Activated CD4-positive, alpha-beta T cell treated with anti-CD3 and anti-CD28 coated beads, Interleukin-2, amount 50 U/mL, for 4 hours (primary cell): Measurements from ENCODE around the gene PKHD1.
"Not testable (repeated sequence)": the region's sequence is repeated elsewhere in the genome, so short reads cannot be mapped to it uniquely, and the experiment has no call there.

Source experiments
- DNase-seq, 2 experiments: peaks; one replicate each; pipeline ENCODE4 v3.0.0-alpha.2; 2020

Gene PKHD1

DNA sequence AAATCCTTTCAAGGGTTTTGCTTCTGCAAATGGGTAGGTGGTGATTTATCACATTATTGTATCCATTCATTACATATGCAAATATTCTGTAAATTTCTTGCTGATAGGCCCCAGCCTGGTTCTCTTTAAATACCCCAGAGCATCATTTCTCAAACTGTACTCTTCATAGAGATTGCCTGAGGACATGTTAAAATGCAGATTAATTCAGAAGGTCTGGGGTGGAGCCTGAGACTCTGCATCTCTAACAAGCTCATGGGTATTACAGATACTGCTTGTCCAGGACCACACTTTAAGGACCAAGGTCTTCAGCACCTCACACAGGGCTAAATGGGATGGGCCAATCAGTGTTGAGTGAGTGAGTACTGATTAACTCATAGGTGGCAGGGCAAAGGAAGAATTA lies 46.3 kb downstream of the PKHD1 start:
- DNase-seq = no peak

DNA sequence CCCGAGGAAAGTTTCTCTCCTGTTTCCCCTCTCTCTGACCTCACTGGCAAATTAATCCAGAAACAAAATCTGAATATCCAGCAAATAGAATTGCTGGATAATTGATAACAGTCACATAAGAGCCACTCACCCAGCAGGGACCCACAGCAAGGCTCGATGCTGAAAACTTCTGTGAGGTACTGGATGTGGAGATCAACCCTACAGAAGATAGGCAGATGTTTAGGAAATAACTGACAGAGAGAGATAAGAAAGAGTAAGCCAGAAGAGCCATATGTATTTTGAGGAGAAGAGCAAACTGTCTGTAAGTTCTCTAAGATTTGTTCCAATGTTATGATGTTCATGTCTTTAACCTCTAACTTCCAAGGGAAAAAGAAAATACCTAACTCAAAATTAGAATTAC lies 59.7 kb downstream of the PKHD1 start:
- DNase-seq = no peak

DNA sequence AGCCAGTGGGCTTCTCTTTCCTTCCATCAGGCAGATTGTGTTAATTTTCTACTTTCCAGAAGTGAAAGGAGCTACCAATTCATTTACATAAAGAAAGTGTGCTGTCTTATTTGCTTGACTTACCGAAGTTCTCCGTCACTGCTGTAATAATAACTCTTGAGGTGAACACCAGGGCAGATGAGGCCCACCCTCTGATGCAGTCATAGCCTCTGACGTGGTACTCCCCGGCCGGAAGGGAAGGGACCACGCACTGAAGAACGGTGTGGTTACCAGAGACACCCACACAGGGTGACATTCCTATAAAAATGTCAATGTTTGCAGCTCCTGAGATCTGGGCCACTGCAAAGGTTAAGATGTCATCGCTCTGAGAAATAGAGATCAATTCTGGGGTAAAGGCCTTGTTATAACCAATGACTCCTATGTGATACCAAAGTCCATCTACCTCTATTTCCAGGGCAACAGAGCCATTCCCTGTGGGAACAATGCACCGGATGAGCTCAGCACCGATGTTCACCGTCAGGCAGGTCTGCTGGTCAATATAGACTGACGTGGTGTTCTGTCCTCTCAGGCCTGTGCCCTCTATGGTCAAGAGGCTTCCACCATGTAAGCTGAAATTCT lies 62.9 kb downstream of the PKHD1 start:
- no peak for DNase-seq

DNA sequence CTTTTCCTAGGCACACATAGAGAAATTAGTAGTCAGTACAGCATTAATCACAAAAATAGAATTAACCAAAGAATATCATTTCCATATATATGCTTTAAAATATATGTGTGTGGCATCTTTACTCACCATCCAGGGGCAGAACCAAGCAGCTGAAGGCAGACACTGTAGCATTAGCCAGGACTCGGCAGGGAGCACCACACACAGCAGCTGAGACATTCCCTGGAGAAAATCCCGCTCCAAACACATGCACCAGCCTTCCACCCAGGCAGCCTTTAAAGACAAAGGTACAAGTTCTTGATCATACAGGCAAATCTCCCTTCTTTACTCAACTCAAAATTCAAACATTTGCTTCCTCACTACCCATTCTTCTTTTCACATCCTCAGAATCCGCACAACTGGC lies 64.7 kb downstream of the PKHD1 start:
- no peak for DNase-seq

GRCh38 chr6:52020945-52021570 lies 66.4 kb downstream of the PKHD1 start:
- no peak for DNase-seq

DNA sequence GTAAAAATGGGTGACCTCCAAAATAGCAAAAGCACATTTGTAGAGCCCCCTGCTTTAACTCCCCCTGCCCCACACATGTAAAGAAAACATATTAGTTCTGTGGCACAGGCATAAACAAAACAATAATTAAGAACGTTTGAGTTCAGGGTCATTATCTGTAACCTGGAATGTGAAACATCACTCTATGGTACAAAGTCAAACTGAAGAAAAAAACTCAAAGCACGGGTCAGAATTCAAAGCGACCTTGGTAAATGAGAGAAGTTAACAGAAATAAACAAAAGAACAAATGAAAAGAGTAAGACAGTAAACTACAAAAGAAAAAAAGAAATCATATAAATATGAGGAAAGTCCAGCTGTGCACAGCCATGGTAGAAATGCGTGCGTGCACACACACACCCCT lies 67.5 kb downstream of the PKHD1 start:
- no peak for DNase-seq

- no peak for DNase-seq
Measured at GRCh38 chr6:52019092-52019491, 68.3 kb downstream of the PKHD1 start.

- no peak for DNase-seq
Measured at GRCh38 chr6:52016915-52017748, 70.3 kb downstream of the PKHD1 start.

DNA sequence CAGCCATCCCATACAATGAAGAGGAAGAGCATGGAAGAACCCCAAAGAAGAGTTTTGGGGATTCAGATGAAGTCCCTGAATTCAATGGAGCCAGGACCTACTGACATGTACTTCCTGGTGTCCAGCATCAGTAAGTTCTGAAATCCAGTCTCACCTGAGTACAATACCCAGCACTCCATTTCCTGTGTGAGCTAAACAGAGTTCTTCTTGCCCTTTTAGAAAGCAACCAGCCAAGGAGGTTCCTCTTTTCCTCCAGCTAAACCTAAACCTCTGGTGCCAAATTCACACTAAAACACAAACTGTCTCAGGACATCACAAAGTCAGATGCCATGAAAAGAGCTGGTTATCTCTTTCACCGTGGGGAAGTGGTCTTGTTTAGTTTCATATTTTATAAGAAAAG lies 71.5 kb downstream of the PKHD1 start:
- no peak for DNase-seq

- DNase-seq = no peak
Measured at GRCh38 chr6:52014391-52014790, 73.0 kb downstream of the PKHD1 start.

DNA sequence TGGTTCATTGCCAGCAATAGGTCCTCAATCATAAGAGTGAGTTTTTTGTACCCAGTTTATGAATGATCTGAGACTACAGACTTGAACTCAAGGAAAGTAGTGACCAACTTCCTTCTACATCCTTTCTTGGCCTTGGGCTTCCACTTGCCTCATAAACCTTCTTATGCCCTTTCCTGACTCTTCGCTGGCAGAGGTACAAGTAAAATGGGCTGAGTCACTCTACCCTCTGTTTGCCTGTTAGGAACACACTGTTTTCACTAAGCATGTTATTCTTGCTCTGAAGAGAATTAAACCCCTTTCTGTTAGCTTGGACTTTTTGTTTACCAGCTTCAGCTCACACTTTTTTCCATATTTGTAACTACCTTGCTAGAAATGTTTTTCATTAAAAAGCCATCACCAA lies 74.4 kb downstream of the PKHD1 start:
- no peak for DNase-seq

DNA sequence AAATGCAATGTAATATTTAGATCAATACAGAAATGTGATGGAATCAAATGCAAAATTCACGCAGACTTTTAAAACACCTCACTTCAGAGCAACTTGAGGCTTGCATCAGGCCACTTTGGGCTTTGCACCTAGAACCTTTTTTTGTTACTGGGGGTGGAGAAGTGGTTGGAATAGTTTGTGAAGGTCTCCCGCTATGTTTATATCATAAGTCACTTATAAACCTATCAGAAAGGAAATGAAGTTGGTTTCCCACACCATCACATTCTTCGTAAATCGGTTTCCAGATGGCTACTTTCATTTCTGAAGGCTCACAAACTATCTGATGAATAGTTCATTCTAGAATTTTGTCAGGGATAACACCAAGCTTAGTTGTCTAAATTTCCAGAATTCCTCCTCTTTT lies 74.8 kb downstream of the PKHD1 start:
- DNase-seq = no peak

DNA sequence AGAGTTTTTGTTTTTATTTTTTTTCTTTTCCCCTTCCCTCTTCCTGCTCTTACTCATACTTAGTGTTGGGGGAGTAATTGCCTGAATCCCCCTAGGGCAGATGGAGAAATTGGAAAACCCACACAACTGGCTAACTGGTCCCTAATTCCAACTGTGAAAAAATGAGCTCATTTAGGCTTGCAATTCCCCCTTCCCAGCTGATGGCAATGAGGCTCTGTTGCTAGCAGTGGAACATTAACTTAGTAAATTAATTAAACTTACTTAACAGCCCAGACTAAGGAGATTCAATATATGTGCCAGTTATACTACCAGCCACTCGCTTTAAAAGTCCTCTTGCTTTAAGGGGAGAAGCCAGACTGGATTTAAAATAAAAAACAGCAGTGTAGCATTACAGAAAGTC lies 76.6 kb downstream of the PKHD1 start:
- DNase-seq = no peak

DNA sequence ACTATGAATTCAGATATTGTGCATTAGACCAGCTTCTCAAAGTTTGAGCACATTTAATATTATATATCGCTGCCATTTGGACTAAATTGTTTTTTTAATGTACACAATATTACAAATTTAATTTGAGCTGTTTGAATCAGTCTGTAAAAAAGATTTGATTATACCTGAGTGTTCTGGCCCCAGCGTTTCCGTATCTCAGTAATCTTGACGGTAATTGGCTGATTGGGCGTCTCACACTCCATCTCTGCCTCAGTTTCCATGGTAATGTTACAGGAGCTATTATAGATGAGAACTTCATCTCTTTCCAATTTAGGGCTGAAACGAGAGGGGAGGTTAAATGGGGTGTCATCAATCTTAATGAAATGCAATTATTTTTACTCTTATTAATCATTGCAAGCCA lies 77.3 kb downstream of the PKHD1 start:
- DNase-seq = no peak

GRCh38 chr6:52009466-52010140 lies 77.8 kb downstream of the PKHD1 start:
- no peak for DNase-seq

DNA sequence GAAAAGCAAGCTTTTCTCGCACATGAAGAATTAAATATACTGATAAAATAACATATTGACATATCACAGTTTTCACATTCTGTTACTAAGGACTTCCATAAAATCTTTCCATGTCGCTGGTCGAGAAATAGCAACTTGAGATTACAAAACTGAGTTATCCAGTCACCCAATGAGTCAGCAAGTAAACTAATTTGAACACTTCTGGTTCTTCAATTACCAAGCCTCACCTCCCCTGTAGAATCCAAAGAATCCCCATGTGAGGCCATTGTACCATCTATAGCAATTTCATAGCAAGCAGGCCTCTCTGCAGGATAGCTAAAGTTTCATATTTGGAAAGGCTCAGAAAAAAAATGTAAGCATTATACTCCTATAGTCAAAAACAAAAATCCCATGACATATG lies 87.3 kb downstream of the PKHD1 start:
- no peak for DNase-seq

GRCh38 chr6:51996296-51996947 lies 91.0 kb downstream of the PKHD1 start:
- DNase-seq = no peak

DNA sequence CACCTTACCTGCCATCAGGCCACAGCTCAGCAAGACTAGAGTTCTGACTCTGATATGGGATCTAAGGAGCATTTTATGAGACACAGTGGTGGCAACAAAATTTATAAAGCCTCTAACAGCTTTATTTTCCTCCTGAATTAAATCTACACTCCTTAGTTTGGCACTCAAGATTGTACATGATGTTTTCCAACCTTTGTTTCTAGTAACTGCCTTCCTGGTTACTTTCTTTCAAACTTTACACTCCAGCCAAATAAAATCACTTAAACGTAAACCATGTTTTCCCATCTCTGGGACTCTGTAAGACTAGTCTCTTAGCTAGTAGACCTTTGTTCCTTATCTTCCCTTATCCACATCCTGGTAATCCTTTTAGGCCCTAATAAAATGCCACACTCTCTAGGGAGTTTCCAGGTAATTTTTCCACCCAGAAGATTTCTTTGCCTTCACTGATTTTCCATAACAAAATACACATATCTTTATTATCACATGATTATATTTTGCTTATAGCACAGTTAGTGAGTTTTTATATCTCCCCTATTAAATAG lies 92.1 kb downstream of the PKHD1 start:
- DNase-seq = no peak

- DNase-seq = no peak
Measured at GRCh38 chr6:51992876-51993275, 94.5 kb downstream of the PKHD1 start.

GRCh38 chr6:51989789-51990188 lies 97.6 kb downstream of the PKHD1 start:
- DNase-seq = no peak

- no peak for DNase-seq
Measured at GRCh38 chr6:51986864-51987263, 100.5 kb downstream of the PKHD1 start.

GRCh38 chr6:51983564-51983963 lies 103.8 kb downstream of the PKHD1 start:
- no peak for DNase-seq

- DNase-seq = not testable (repeated sequence)
Measured at GRCh38 chr6:51982695-51983094, 104.7 kb downstream of the PKHD1 start.
